GM20000 (cell line): Measurements from ENCODE around the gene GUCA2B.

Source experiments
- DNase-seq: peaks from one replicate; pipeline ENCODE4 v3.0.0; 2012; ENCODE audit warnings: low spot score
- TF ChIP-seq, protein P1 (sequence below): IDR thresholded peaks from 2 replicates; pipeline ENCODE4 v1.5.1; 2012; ENCODE audit warnings: mild to moderate bottlenecking, control low read depth; ENCODE audit errors: extremely low read depth, missing control alignments

The GUCA2B gene

DNA sequence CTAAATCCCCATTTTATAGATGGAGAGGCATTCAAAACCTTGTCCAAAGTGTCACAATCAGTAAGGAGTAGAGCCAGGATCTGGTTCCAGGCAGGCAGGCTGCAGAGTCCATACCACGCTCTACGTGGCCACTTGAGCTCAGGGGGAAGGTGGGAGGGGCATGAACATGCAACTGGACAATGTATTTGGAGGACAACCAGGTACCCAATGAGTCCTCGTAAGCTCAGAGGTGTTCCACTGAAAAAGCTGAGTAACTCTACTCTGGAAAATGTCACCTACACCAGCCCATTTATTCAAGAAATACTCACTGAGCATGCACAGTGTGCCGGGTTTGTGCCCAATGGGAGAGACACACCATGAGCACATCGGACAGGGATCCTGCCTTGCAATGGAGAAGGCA is 11.2 kb upstream of the GUCA2B start:
- TF ChIP-seq, protein P1, sequence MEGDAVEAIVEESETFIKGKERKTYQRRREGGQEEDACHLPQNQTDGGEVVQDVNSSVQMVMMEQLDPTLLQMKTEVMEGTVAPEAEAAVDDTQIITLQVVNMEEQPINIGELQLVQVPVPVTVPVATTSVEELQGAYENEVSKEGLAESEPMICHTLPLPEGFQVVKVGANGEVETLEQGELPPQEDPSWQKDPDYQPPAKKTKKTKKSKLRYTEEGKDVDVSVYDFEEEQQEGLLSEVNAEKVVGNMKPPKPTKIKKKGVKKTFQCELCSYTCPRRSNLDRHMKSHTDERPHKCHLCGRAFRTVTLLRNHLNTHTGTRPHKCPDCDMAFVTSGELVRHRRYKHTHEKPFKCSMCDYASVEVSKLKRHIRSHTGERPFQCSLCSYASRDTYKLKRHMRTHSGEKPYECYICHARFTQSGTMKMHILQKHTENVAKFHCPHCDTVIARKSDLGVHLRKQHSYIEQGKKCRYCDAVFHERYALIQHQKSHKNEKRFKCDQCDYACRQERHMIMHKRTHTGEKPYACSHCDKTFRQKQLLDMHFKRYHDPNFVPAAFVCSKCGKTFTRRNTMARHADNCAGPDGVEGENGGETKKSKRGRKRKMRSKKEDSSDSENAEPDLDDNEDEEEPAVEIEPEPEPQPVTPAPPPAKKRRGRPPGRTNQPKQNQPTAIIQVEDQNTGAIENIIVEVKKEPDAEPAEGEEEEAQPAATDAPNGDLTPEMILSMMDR = no peak
- no peak for DNase-seq

DNA sequence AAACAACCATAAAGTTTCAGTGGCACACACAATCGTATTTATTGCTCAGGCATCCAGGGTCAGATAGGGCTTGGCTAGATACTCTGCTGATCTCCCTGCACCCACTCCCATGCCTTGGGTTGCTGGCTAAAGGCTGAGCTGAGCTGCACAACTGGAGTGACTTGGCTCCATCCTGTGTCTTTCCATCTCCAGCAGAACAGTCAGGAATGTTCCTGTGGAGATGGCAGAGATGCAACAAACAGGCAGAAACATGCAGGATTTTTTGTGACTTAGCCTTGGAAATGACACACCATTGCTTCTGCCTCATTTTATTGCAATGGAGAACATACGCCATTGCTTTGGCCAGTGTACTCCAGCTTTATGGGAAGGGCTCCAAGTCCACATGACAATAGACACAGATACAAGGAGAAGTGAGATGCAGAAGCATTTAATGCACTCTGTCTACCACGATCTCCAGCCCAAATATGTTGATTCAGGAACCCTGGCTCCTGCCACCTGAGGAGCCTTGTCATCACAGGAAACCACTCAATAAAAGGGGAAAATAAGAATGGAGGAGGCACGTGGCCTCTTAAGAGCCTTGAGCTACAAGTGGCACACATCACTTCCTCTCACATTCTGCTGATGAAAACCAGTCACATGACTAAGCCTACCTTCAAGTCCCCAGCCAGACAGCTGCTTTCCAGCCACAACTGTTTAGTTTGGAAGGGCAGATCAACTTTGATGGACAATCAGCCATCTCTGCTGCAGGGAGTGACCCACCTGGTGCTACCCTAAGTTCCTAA is 10.1 kb upstream of the GUCA2B start:
- TF ChIP-seq, protein P1 = no peak
- no peak for DNase-seq

DNA sequence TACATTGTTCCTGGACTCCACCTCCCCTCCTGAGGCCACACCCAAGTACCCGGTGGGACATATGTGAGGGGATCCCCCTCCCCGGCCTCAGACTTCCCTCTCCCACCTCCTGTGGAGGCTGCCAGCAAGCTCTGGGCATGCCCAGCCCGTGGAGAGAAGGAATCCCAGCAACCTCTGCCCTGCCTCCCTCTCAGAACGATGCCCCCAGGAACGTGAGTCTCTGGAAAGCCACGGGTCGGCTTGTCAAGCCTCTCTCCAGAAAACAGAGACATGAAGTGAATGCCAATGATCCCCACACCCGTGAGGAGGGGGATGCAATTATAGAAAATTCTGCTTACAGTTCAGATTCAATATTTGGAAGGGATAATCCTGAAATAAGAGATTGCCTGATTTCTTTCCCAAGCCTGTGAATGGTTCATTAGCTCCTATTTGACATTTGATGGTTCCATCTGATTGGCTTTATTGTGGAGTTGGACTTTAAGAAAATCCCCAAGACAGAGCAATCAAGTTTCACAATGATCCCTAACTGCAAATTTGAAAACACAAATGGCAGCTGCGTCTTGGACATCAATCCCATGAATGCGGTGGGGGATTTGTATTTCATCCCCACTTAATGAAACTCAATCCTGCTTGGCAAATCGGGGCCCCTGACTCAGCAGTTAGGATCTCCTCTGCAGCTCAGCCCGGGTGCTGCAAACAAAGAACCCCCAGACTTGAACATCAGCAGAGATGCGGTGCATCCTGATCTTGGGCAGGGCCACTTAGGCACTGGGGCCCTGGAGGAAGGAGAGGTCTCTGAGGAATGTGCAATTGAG is 9.1 kb upstream of the GUCA2B start:
- TF ChIP-seq, protein P1 = no peak
- no peak for DNase-seq

DNA sequence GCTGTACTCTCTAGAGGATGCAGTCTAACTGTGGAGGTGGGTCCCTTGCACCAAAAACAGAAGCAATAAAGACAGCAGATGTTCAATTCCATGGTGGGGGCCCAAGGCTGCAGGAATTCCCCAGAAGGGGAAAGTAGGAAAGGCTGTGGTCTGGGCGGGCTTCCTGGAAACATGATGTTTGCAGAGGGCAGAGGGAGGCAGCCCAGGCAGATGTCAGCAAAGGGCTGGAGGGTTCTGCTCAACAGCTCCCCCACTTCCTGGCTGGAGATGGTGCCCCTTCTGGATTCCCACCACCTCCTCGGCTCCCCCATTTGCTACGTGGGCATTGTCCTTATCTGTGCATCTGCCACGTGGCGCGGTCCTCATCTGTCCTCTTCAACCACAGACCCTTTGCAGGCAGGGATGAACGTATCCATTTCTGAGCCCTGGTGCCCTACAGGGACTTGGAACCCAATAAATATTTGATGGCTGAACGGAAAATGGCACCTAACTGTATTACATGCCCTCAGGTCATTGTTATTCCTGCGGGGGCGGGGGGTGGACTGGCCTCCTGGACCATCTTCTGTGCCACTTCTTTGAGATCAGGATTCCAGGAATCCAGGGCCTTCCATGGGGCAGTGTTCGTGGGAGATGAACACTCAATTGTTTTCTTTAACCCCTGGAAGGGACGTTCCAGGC is 8.4 kb upstream of the GUCA2B start:
- TF ChIP-seq, protein P1 = no peak

DNA sequence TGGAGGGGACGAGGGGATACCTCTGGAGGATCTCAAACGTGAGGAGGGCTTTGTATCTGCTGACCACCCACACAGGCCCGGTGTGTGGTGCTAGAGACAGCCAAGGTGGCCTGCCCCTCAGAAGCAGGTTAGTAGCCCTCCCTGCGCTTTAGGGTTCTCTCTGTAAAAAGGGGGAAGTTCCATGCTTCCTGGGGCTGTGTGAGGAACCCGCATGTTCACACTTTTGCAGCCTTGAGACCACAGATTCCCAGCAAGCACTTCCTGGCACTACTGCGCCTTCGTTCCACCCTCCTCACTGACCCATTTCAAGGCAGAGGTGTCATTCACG is 7.9 kb upstream of the GUCA2B start:
- TF ChIP-seq, protein P1 = no peak
- no peak for DNase-seq

More for the DNA sequence above, 8.4 kb upstream of the GUCA2B start:
- DNase-seq = no peak

DNA sequence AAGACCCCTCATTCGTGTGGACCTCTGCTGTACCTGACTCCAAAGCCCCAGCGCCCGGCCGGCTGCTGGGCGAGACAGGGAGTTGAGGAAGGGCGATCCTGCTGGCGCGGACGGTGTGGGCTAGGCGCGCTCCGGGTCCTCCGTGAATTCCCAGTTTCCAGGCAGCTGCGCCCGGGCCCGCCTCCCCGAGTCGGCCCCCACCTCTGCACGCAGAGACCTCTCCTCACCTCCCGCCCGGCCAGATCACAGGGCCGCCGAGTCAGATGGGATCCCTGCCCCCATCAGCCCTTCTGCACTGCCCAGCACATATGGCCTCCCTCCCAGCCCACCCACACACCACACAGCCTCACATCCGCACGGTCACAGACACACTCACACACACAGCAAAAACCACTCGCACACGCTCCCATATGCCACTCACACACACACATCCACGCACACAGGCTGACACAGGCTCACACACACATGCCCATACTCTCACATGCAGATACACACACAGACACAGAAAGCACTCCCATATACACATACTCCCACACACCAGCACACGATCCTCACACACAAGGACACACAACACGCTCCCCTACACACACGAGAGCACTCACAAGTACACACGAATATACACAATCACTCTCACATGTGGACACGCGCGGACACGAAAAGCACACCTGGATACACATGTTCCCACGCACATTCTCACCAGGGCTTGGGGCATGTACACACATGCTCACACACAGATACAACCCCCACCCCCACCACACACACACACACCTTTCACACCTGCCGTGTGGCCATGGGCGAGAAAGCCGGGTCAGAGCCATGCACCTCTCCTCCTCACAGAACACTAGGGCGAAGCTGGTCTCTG is 7.2 kb upstream of the GUCA2B start:
- TF ChIP-seq, protein P1 = no peak
- DNase-seq = no peak
